ENCODE results near the gene PDGFD. TPM values are rescaled to one million over a fixed set of nuclear protein-coding genes. Genes with fewer than 3 reads are reported as not detected.

Gene PDGFD
- total RNA-seq, 1 donor from 2014 or later, result 2.2 TPM

DNA sequence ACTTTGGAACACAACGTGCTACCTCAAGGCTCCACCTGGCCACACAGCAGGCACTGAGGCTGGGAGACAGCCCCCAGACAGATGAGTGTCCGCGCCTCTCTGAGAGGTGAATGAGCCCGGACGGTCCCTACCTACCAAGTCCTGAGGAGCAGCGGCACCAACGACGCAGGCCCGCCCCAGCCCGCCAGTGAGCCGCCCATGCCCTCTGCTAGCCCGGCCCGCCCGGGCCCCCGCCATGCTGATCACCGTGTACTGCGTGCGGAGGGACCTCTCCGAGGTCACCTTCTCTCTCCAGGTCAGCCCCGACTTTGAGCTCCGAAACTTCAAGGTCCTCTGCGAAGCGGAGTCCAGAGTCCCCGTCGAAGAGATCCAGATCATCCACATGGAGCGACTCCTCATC lies 127.4 kb downstream of the PDGFD start, which contains the start of gene DDI1:
Gene DDI1 (plus strand): TSS at position 53 of the 400 bp plus-strand sequence. CDS start 183 bp downstream, at position 236.
- Mint-ChIP-seq H3K36me3 (ENCODE audit: unreplicated experiment) (no peaks in the 10 kb centered on the region), H3K9me3 (ENCODE audit: unreplicated experiment) (no peaks in the 10 kb centered on the region)
- no peak for DNase-seq (ENCODE audit: extremely low spot score, unreplicated experiment)

DNA sequence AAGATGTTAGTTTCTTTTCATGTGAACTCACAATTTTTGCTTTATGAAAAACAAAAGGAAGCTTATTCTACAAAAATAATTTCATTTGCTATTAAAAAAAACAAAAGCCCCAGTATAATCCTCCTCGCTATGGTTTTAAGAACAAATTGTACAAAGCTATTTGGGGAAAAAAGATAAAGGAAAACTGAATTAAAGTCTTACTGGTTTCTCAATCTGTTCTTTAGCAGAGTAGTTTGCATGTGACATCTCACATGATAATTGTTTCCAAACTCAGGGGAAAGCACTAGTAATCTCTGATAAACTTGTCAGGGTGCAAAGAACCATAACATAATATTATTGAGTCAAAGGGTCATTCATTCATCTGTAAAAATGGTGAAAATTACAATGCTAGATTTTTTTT lies 130.4 kb downstream of the PDGFD start:
- peaks cover 10% of the 10 kb centered on the region for H3K4me1 Mint-ChIP-seq (ENCODE audit: unreplicated experiment)
- H3K9me3 Mint-ChIP-seq (ENCODE audit: unreplicated experiment), result peaks cover 7% of the 10 kb centered on the region
- DNase-seq (ENCODE audit: extremely low spot score, unreplicated experiment), result no peak
- TF ChIP-seq, protein P1, sequence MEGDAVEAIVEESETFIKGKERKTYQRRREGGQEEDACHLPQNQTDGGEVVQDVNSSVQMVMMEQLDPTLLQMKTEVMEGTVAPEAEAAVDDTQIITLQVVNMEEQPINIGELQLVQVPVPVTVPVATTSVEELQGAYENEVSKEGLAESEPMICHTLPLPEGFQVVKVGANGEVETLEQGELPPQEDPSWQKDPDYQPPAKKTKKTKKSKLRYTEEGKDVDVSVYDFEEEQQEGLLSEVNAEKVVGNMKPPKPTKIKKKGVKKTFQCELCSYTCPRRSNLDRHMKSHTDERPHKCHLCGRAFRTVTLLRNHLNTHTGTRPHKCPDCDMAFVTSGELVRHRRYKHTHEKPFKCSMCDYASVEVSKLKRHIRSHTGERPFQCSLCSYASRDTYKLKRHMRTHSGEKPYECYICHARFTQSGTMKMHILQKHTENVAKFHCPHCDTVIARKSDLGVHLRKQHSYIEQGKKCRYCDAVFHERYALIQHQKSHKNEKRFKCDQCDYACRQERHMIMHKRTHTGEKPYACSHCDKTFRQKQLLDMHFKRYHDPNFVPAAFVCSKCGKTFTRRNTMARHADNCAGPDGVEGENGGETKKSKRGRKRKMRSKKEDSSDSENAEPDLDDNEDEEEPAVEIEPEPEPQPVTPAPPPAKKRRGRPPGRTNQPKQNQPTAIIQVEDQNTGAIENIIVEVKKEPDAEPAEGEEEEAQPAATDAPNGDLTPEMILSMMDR (IDR thresholded peaks at IDR 0.05), result no peak
- no peaks in the 10 kb centered on the region for H3K36me3 Mint-ChIP-seq (ENCODE audit: unreplicated experiment)
- H3K27me3 Mint-ChIP-seq (ENCODE audit: unreplicated experiment), result no peaks in the 10 kb centered on the region
- no peak overlapping the region for H3K27ac Mint-ChIP-seq (ENCODE audit: unreplicated experiment)
- H3K4me3 Mint-ChIP-seq (ENCODE audit: unreplicated experiment), result no peak overlapping the region

More for the DNA sequence above, 127.4 kb downstream of the PDGFD start, which contains the start of gene DDI1:
- TF ChIP-seq, protein P1 (IDR thresholded peaks at IDR 0.05), result no peak
- H3K27me3 Mint-ChIP-seq (ENCODE audit: unreplicated experiment), result no peaks in the 10 kb centered on the region
- no peak within 1 kb of the TSS for H3K27ac Mint-ChIP-seq (ENCODE audit: unreplicated experiment)
- peaks cover 10% of the 10 kb centered on the region for H3K4me1 Mint-ChIP-seq (ENCODE audit: unreplicated experiment)
- no peak within 1 kb of the TSS for H3K4me3 Mint-ChIP-seq (ENCODE audit: unreplicated experiment)

DNA sequence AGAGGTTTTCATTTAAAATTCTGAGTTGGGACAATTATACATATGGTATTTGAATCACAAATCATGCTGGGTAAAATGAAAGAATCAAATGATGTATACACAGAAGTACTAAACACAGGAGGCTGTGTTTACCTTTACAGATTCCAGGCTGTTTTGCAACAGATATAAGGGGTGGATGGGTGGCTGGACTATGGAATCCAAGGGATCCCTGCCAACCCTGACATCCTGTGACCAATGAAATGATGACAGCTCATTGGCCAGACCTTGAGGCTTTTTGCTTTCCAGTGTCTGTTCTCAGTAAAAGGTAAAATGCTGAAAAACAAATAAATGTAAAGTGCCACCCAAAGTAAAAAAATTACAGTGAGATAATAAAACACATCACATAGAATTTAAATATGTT lies 130.8 kb downstream of the PDGFD start:
- TF ChIP-seq, protein P1 (IDR thresholded peaks at IDR 0.05), result no peak
- Mint-ChIP-seq H3K27me3 (ENCODE audit: unreplicated experiment) (no peaks in the 10 kb centered on the region), H3K27ac (ENCODE audit: unreplicated experiment) (no peak overlapping the region), H3K4me3 (ENCODE audit: unreplicated experiment) (no peak overlapping the region), H3K36me3 (ENCODE audit: unreplicated experiment) (no peaks in the 10 kb centered on the region), H3K4me1 (ENCODE audit: unreplicated experiment) (peaks cover 10% of the 10 kb centered on the region), H3K9me3 (ENCODE audit: unreplicated experiment) (peaks cover 7% of the 10 kb centered on the region)
- no peak for DNase-seq (ENCODE audit: extremely low spot score, unreplicated experiment)

DNA sequence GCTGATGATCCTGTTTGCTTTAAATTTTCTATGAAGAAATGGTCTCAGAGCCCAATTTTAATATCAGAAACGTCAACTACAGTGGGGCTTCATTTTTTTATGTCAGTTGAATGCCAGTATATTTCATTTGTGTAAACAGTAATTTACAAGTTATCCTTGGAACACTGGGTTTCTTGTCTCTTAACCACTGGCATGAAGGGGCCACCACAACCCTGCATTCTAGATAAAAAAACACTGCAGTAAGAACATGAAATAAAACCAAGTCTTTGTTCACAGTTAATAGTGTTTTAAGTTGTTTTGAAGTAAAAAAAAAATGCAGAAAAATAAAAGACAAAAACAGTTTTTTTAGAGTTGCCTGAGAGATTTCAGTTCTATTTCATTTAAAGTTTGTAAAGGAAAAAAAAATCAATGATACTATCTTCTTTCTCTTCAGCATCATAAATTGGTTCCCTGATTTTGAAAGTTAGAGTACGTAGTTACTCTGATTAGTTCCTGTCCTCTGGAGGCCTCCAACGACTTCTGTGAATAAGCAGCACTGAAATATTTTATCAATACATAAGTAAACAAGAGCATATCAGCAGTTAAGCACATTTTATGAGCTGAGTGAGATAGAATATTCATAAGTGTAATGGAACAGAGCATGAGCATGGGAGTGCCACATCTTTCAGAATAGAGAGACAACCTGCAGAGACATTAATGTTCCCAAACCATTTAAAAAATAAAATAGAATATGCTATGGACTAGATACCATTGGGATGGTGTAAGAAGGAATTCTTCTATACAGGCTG lies 135.3 kb downstream of the PDGFD start:
- no peak for DNase-seq (ENCODE audit: extremely low spot score, unreplicated experiment)
- peaks cover 7% of the 10 kb centered on the region for H3K9me3 Mint-ChIP-seq (ENCODE audit: unreplicated experiment)
- H3K4me1 Mint-ChIP-seq (ENCODE audit: unreplicated experiment), result peaks cover 7% of the 10 kb centered on the region
- H3K4me3 Mint-ChIP-seq (ENCODE audit: unreplicated experiment), result no peak overlapping the region
- no peak overlapping the region for H3K27ac Mint-ChIP-seq (ENCODE audit: unreplicated experiment)
- TF ChIP-seq, protein P1 (IDR thresholded peaks at IDR 0.05), result no peak
- H3K27me3 Mint-ChIP-seq (ENCODE audit: unreplicated experiment), result no peaks in the 10 kb centered on the region
- H3K36me3 Mint-ChIP-seq (ENCODE audit: unreplicated experiment), result no peaks in the 10 kb centered on the region

DNA sequence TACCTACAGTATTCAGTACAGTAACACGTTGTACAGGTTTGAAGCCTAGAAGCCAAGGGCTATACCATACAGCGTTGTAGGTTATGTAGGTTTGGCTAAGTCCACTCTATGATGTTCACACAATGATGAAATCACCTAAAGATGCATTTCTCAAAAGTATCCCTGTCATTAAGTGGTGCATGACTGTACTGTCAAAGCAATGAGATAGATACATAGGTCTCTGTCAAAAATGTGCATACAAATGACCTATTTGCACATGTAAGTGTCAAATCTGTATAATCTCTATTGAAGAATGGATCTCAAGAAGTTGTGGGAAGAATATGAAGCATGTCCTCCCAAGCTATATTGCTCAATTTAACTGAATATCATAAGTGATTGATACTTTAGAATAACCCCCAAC lies 139.4 kb downstream of the PDGFD start:
- DNase-seq (ENCODE audit: extremely low spot score, unreplicated experiment), result no peak
- Mint-ChIP-seq H3K36me3 (ENCODE audit: unreplicated experiment) (no peaks in the 10 kb centered on the region), H3K9me3 (ENCODE audit: unreplicated experiment) (no peaks in the 10 kb centered on the region), H3K27me3 (ENCODE audit: unreplicated experiment) (no peaks in the 10 kb centered on the region), H3K4me3 (ENCODE audit: unreplicated experiment) (no peak overlapping the region), H3K27ac (ENCODE audit: unreplicated experiment) (no peak overlapping the region), H3K4me1 (ENCODE audit: unreplicated experiment) (no peaks in the 10 kb centered on the region)
- TF ChIP-seq, protein P1 (IDR thresholded peaks at IDR 0.05), result no peak

All from osteocyte (in vitro differentiated cells).